NCI-H82 (cell line): ENCODE measurements around the gene NRSN2.
"Not testable (repeated sequence)": the region's sequence is repeated elsewhere in the genome, so short reads cannot be mapped to it uniquely, and the experiment has no call there.

Experiments used
- DNase-seq: peaks from one replicate; lab custom pipeline; 2025; lab: John Stamatoyannopoulos, UW

The NRSN2 gene

GRCh38 chr20:354298-354977, 7.5 kb downstream of the NRSN2 start:
- DNase-seq = peak; percentile 94

GRCh38 chr20:356154-356553, 9.2 kb downstream of the NRSN2 start:
- DNase-seq = not testable (repeated sequence)

GRCh38 chr20:356745-357144, 9.8 kb downstream of the NRSN2 start:
- no peak for DNase-seq

GRCh38 chr20:358891-359555, 12.1 kb downstream of the NRSN2 start:
- no peak for DNase-seq

- DNase-seq = no peak
These were observed 14.7 kb downstream of the NRSN2 start for GRCh38 chr20:361561-361960.

- DNase-seq = peak; percentile 56
These were observed 15.7 kb downstream of the NRSN2 start for GRCh38 chr20:362271-363254.

- DNase-seq = no peak
These were observed 16.6 kb downstream of the NRSN2 start for GRCh38 chr20:363319-364078.

GRCh38 chr20:364905-365794, 18.2 kb downstream of the NRSN2 start:
- no peak for DNase-seq

- no peak for DNase-seq
These were observed 19.3 kb downstream of the NRSN2 start for GRCh38 chr20:366041-366718.

GRCh38 chr20:366719-367485, 20.0 kb downstream of the NRSN2 start:
- DNase-seq = no peak

- DNase-seq = no peak
These were observed 20.6 kb downstream of the NRSN2 start for GRCh38 chr20:367486-367887.

- no peak for DNase-seq
These were observed 22.0 kb downstream of the NRSN2 start for GRCh38 chr20:368915-369314.

- no peak for DNase-seq
These were observed 23.3 kb downstream of the NRSN2 start for GRCh38 chr20:370151-370600.

- no peak for DNase-seq
These were observed 24.3 kb downstream of the NRSN2 start for GRCh38 chr20:370977-371754.

- peak; percentile 56 for DNase-seq
These were observed 25.0 kb downstream of the NRSN2 start for GRCh38 chr20:371755-372542.

GRCh38 chr20:372543-373082, 25.7 kb downstream of the NRSN2 start:
- not testable (repeated sequence) for DNase-seq

- peak; percentile 54 for DNase-seq
These were observed 26.4 kb downstream of the NRSN2 start for GRCh38 chr20:373171-373890.
